C4-2B (cell line): ENCODE results near the gene RNF7.

Experiments
- H3K27ac ChIP-seq: fragments of 450-650 bp; 2 replicates; pipeline ENCODE4 v1.5.1; 2017
- CTCF ChIP-seq: fragments of 450-650 bp; conservative IDR thresholded peaks from 2 replicates; pipeline ENCODE4 v1.5.1; 2017; ENCODE audit warnings: mild to moderate bottlenecking
- ZFX ChIP-seq: fragments of 450-650 bp; IDR thresholded peaks from 2 replicates; pipeline ENCODE4 v1.6.1; 2017

Gene RNF7

DNA sequence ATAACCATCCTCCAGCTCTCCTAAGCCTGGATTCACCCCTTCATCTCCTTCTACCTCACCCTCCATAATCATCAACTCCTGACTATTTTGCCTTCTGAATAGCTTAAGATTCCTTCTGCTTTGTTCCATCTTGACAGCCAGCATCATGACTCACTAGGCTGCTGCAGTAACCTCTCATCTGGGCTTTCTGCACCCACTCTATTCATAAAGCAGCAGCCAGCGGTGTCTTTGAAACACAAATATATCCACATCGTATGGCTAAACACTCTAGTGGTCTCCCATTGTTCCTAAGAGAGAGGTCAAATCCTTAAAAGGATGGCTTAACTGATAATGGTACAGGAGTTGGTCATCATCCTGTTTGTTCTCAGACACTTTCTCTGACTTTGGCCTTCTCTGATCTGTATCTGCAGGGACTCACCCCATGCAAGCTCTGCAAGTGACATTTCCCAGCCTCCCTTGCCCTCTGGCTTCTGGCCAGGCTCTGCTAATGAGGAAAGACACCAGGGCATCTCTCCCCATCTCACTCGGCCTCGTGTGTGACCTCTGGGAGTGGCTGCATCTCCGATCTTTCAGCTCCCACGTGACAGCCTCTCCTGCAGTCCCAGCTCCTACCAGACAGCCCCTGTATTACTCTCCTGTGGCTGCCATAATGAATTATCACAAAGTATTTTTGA, 31.3 kb downstream of the RNF7 start:
- TF ChIP-seq CTCF (no peak), ZFX (no peak)
- H3K27ac ChIP-seq = no peak overlapping the region

DNA sequence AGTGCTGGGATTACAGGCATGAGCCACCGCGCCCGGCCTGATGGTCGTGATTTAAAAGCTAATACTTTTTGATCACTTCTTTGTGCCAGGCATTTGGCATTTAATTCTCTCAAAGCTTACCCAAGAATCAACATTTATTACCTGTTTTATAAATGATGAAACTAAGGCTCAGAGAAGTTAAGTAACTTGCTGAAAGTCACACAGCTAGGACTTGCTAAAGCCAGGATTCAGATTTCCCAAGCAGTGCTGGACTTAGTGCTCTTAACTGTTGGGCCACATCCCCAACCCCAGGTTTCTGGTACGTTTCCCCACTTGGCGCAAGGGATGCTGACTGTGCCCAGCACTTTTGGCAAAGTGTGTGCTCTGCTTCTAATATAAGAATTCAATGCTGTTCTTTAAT, 35.6 kb downstream of the RNF7 start:
- H3K27ac ChIP-seq = no peak overlapping the region
- no peak for TF ChIP-seq CTCF
- no peak for TF ChIP-seq ZFX

DNA sequence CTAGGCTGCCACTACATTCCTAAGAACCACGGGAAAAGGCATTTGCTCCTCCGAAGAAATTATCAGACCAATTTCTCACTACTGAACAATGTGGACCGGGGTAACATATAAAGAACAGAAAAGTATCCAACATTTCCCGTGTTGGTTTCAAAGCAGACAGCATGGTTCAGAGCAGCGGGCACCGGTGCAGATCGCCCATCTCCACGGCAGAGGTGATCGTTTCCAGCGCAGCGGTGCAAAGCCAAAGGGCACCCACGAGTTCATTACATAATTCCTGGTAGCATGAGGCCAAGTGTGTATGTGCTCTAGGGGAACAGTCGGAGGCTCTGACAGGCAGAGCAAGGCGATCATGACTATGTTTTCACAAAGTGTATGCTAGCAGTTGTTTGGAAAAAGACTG, 38.3 kb downstream of the RNF7 start:
- H3K27ac ChIP-seq = no peak overlapping the region
- TF ChIP-seq CTCF (no peak), ZFX (no peak)

DNA sequence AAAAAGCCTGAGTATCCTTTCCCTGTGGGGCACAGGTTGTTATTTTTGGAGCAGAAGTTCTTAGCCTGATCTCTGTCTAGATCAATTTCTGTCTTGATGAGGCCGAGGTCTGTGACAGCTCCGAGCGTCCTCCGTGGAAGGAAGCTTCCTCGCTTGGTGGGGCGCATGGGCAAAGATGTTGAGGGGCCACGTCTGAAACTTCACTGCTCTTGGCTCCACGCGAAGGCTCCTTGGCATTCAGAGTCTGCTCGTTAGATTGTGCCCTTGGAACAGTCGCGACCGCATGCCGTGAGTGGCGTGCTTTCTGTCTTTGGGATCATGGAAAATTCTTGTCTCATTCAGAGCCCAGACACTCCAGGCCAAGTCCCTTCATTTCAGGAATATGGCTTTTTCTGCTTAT, 38.8 kb downstream of the RNF7 start:
- H3K27ac ChIP-seq = no peak overlapping the region
- TF ChIP-seq ZFX (no peak), CTCF (no peak)

DNA sequence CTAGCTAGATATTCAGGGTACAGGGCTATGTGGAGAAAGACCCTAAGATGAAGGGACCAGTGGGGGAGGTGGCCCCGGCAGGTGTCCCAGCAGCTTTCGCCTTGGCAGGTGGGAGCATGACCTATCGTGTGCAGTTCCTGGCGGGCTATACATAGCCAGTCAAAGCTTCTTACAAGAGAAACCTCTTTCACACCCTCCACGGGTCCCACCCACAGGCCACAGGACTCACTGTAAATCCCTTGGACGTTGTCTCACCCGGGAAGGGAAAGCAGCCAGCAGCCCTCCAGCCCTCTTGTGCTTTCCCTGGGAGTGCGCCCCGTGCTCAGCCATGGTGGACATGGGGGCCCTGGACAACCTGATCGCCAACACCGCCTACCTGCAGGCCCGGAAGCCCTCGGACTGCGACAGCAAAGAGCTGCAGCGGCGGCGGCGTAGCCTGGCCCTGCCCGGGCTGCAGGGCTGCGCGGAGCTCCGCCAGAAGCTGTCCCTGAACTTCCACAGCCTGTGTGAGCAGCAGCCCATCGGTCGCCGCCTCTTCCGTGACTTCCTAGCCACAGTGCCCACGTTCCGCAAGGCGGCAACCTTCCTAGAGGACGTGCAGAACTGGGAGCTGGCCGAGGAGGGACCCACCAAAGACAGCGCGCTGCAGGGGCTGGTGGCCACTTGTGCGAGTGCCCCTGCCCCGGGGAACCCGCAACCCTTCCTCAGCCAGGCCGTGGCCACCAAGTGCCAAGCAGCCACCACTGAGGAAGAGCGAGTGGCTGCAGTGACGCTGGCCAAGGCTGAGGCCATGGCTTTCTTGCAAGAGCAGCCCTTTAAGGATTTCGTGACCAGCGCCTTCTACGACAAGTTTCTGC, 40.1 kb downstream of the RNF7 start:
- H3K27ac ChIP-seq = no peak overlapping the region
- TF ChIP-seq ZFX (no peak), CTCF (no peak)

GRCh38 chr3:141779667-141780066, 41.6 kb downstream of the RNF7 start:
- TF ChIP-seq ZFX = no peak
- no peak for TF ChIP-seq CTCF
- no peak overlapping the region for H3K27ac ChIP-seq

DNA sequence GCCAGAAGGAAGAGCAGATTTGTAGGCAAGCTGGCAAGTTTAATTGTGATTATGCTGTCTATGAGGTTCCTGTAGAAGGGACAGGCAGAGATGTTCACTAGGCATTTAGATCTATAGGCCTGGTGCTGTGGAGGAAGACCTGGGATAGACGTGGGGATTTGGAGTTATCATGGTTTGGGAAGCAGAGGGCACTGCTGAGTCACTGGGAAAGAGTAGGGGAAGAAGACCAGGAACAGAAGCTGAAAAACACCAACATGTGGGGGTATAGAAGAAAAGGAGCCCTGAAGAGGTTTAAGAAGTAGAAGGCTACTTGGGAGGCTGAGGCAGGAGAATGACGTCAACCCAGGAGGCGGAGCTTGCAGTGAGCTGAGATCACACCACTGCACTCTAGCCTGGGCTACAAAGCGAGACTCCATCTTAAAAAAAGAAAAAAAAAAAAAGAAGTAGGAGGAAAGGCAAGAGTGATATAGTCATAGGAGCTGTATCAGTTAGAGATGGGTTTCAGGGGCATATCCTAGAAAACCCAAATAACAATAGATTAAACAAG, 44.4 kb downstream of the RNF7 start:
- no peak overlapping the region for H3K27ac ChIP-seq
- no peak for TF ChIP-seq ZFX
- TF ChIP-seq CTCF = no peak; the same call in 1 of the 2 replicates
